ENCODE measurements around the gene RAB11FIP5. TPM values are rescaled to one million over a fixed set of nuclear protein-coding genes. Genes with fewer than 3 reads are reported as not detected.
A peak's percentile ranks its signal among the peaks of the same experiment; 100 is the strongest.

Gene RAB11FIP5
- total and polyA plus RNA-seq, 9 of the 15 experiments (the other 6 are each of a cell fraction or from before 2014, with no cell fraction given): 1.7 to 14.4 (median 6.4) TPM

GRCh38 chr2:73099486-73099885 is 13.3 kb downstream of the RAB11FIP5 start (continued):
- no peak for TF ChIP-seq ZC3H8 (IDR thresholded peaks at IDR 0.05)

GRCh38 chr2:73095910-73096309 is 16.8 kb downstream of the RAB11FIP5 start:
- WGBS (ENCODE audit: insufficient coverage, low coverage, missing lambda C conversion rate): 9% methylated on average over 3 of the region's 3 CpGs
- Histone ChIP-seq H3K4me3 (no peak overlapping the region), H4K20me1 (replicated peaks; ENCODE audit: control insufficient read depth, insufficient read depth, low read length) (peaks cover 39% of the 10 kb centered on the region), H3K4me1 (replicated peaks in 1 of 2; ENCODE audit: control insufficient read depth in 2 of 2, insufficient read depth in 2 of 2, low read length in 2 of 2) (no peaks in the 10 kb centered on the region; a peak in 2 of 5 replicates), H3K79me2 (ENCODE audit: control insufficient read depth, insufficient read depth, low read length) (no peaks in the 10 kb centered on the region), H3K4me2 (ENCODE audit: insufficient read depth, low read length) (no peak overlapping the region), H3K9me1 (ENCODE audit: control insufficient read depth, insufficient read depth, low read length) (no peaks in the 10 kb centered on the region), H3K36me3 (ENCODE audit: control insufficient read depth, insufficient read depth, low read length) (no peaks in the 10 kb centered on the region), H2AFZ (ENCODE audit: low read depth, low read length) (no peak overlapping the region), H3K27ac (ENCODE audit: extremely low read depth, low read depth, low read length) (no peak overlapping the region), H3K9ac (ENCODE audit: insufficient read depth in 1 of 2, low read depth in 2 of 2, low read length in 2 of 2) (peak overlapping the region in 1 of 2 experiments; percentile 31; a peak in 1 of 4 replicates), H3K27me3 (ENCODE audit: control insufficient read depth in 2 of 2, insufficient read depth in 2 of 2, low read length in 2 of 2) (peaks cover 0 to 7% of the 10 kb centered on the region in 2 experiments; a peak in 1 of 5 replicates), H3K9me3 (replicated peaks; ENCODE audit: control insufficient read depth, insufficient read depth, low read depth, low read length) (no peaks in the 10 kb centered on the region)
- intact Hi-C loops (cut with micrococcal nuclease): no loop called here
- TF ChIP-seq SMARCA5 (IDR thresholded peaks at IDR 0.05) (no peak), JUND (IDR thresholded peaks at IDR 0.05; ENCODE audit: borderline replicate concordance, low read depth, low read length) (no peak), JUND (tag; IDR thresholded peaks at IDR 0.05; ENCODE audit: borderline replicate concordance, low read depth, low read length) (no peak), MYBL2 (IDR thresholded peaks at IDR 0.05; ENCODE audit: low read depth) (no peak), MYBL2 (CRISPR knock-in tag; IDR thresholded peaks at IDR 0.05; ENCODE audit: borderline replicate concordance) (no peak), ZMIZ1 (IDR thresholded peaks at IDR 0.05; ENCODE audit: low read depth in 2 of 2, low read length in 2 of 2) (no peak), HMGXB4 (CRISPR knock-in tag; IDR thresholded peaks at IDR 0.05) (no peak), TAF1 (IDR thresholded peaks at IDR 0.05; ENCODE audit: control insufficient read depth, extremely low read depth, insufficient read depth, low read length, severe bottlenecking) (no peak), HEY1 (CRISPR knock-in tag; IDR thresholded peaks at IDR 0.05; ENCODE audit: borderline replicate concordance) (no peak), SREBF2 (CRISPR knock-in tag; IDR thresholded peaks at IDR 0.05) (no peak)
- TF ChIP-seq, protein P1, sequence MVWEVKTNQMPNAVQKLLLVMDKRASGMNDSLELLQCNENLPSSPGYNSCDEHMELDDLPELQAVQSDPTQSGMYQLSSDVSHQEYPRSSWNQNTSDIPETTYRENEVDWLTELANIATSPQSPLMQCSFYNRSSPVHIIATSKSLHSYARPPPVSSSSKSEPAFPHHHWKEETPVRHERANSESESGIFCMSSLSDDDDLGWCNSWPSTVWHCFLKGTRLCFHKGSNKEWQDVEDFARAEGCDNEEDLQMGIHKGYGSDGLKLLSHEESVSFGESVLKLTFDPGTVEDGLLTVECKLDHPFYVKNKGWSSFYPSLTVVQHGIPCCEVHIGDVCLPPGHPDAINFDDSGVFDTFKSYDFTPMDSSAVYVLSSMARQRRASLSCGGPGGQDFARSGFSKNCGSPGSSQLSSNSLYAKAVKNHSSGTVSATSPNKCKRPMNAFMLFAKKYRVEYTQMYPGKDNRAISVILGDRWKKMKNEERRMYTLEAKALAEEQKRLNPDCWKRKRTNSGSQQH (CRISPR knock-in tag; IDR thresholded peaks at IDR 0.05): no peak
- ChIA-PET CTCF (ENCODE audit: low intra/inter-chr PET ratio) (no interaction called here), POLR2A (interaction anchor here (0.6 to 1.4 kb wide), 4 partner anchors 10 to 114 kb away, joined by 3 to 6 read pairs (median 4); partner anchors contain the start of gene RAB11FIP5)
- in situ Hi-C loops (cut with MboI): no loop called here
- no peak for FAIRE-seq
- no peak for ATAC-seq
- no TSS peak for BruUV-seq (replicated peaks)
- no peak for DNase-seq (ENCODE audit: extremely low read depth in 1 of 4, low spot score in 3 of 4)
